T-helper 2 cell treated with Interferon-gamma antibody and Interleukin-4, amounts not matched to agents 5 μg/mL and 100 μg/mL, for 36 hours (primary cell): ENCODE results near the gene SLC13A5.
"Not testable (repeated sequence)": the region's sequence is repeated elsewhere in the genome, so short reads cannot be mapped to it uniquely, and the experiment has no call there.

Source experiments
- DNase-seq: peaks from one replicate; pipeline ENCODE4 v3.0.0; 2021; ENCODE audit warnings: low spot score
- H3K27ac Mint-ChIP-seq: one replicate; pipeline ENCODE4 v1.8.0; 2021; ENCODE audit warnings: mild to moderate bottlenecking, mixed read lengths
- H3K27me3 Mint-ChIP-seq: one replicate; pipeline ENCODE4 v1.8.0; 2021; ENCODE audit warnings: low read depth, mixed read lengths
- H3K36me3 Mint-ChIP-seq: one replicate; pipeline ENCODE4 v1.8.0; 2021; ENCODE audit warnings: low read depth, mixed read lengths
- H3K4me1 Mint-ChIP-seq: one replicate; pipeline ENCODE4 v1.8.0; 2021; ENCODE audit warnings: low read depth, mixed read lengths
- H3K4me3 Mint-ChIP-seq: one replicate; pipeline ENCODE4 v1.8.0; 2022; ENCODE audit warnings: mild to moderate bottlenecking, moderate library complexity, mixed read lengths
- H3K9me3 Mint-ChIP-seq: one replicate; pipeline ENCODE4 v1.8.0; 2021; ENCODE audit warnings: mixed read lengths

Gene SLC13A5

DNA sequence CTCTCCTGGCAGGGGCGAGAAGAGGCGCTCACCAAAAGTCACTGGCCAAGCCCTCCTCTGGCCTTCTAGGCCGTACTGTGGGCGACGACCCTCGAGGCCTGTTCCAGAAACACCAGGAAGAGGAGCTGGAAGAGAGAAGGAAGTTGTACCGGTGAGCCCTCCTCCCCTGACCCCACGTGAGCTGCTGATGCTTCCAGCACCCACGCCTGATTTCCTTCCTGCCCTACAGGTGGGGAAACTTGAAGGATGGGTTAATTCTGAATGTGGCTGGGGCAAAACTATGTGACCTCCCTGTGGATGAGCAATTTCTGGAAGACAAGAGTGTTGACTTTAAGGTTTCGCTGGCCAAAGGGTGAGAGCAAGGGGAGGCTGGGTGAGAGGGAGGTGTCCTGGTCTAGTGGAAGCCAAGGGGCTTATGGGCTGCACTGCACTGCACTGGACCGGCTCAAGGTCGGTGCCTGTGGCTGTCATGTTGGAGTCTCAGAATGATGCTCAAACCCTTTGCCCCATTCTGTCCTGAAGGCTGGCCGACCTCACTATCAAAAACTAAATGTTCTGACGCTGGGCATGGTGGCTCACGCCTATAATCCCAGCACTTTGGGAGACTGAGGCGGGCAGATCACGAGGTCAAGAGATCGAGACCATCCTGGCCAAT is 55.4 kb downstream of the SLC13A5 start:
- Mint-ChIP-seq H3K27me3 (peaks cover 45% of the 10 kb centered on the region), H3K27ac (no peak overlapping the region)

DNA sequence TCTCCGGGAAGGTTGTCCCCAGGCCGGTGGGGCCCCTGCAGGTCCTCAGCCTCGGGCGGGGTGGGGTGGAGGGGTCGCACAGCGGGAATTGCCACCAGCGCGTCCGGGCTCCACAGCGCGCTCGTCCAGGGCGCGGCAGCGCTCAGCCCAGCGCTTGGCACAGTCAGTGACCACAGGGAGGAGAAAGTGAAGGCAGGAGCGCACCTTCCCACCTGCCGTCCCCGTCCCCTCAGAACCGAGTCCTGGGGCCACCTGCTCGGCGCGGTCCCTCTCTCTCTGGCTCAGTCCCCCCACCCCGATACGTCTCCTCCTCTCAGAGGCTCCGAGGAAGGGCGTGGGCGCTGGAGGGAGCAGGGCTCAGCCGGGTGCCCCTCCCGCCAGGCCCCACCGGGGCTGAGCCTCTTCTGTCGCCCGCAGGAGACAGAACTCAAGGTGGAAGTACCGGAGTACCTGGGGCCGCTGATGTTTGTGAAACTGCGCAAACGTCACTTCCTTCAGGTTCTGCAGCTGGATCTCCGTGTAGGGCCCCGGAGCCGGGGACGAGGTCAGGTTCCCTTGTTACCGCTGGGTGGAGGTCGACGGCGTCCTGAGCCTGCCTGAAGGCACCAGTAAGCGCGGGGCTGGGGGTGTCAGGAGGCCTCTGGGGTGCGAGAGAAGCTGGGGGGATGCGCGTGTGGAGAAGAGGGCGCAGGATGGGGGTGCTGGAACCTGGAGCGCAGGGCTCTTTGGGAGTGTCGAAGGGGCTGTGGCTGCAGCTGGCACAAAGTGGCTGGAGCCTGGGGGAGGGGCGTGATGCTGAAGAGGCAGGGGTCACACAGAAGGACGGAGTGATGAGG is 56.2 kb downstream of the SLC13A5 start:
- Mint-ChIP-seq H3K4me3 (peak overlapping the region; percentile 90), H3K4me1 (peaks cover 62% of the 10 kb centered on the region)

More for the DNA sequence above, 55.4 kb downstream of the SLC13A5 start:
- peaks cover 6% of the 10 kb centered on the region for H3K36me3 Mint-ChIP-seq
- DNase-seq = no peak
- H3K9me3 Mint-ChIP-seq = no peaks in the 10 kb centered on the region
- peak overlapping the region; percentile 90 for H3K4me3 Mint-ChIP-seq
- H3K4me1 Mint-ChIP-seq = peaks cover 55% of the 10 kb centered on the region

DNA sequence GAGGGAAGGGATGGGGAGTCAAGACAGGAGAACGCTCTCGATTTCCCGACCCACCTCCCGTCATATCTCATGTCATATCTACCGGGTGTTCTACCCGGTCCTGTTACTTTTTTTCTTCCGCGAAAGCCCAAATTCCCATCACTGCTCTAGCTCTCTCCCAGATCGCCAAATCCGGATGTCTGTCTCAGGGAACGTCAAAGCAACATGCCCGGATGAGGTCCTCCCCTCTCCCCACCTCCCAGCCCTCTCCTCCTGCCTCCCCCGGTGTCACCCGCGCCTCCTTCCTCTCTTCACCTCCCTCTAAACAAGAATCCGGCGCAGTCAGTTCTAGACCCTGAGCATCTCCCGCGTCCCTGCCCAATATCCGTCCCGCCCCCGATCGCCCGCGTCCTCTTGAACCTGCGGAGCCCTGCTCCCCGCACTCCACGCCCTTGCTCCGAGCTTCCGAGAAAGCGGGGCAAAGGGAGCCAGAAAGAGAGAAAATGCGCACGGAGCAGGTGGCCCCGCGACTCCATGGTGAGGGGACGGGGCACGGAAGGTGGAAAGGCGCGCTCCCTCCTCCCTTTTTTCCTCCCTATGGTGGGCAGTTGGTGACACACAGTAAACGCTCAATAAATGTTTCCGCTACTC is 57.3 kb downstream of the SLC13A5 start:
- not testable (repeated sequence) for H3K9me3 Mint-ChIP-seq, H3K27ac Mint-ChIP-seq, DNase-seq, H3K36me3 Mint-ChIP-seq
- Mint-ChIP-seq H3K4me3 (peak overlapping the region; percentile 84), H3K4me1 (peaks cover 54% of the 10 kb centered on the region), H3K27me3 (peaks cover 39% of the 10 kb centered on the region)

More for the DNA sequence above, 56.2 kb downstream of the SLC13A5 start:
- not testable (repeated sequence) for H3K36me3 Mint-ChIP-seq, H3K27ac Mint-ChIP-seq, H3K9me3 Mint-ChIP-seq
- DNase-seq = peak; percentile 39
- peaks cover 46% of the 10 kb centered on the region for H3K27me3 Mint-ChIP-seq

DNA sequence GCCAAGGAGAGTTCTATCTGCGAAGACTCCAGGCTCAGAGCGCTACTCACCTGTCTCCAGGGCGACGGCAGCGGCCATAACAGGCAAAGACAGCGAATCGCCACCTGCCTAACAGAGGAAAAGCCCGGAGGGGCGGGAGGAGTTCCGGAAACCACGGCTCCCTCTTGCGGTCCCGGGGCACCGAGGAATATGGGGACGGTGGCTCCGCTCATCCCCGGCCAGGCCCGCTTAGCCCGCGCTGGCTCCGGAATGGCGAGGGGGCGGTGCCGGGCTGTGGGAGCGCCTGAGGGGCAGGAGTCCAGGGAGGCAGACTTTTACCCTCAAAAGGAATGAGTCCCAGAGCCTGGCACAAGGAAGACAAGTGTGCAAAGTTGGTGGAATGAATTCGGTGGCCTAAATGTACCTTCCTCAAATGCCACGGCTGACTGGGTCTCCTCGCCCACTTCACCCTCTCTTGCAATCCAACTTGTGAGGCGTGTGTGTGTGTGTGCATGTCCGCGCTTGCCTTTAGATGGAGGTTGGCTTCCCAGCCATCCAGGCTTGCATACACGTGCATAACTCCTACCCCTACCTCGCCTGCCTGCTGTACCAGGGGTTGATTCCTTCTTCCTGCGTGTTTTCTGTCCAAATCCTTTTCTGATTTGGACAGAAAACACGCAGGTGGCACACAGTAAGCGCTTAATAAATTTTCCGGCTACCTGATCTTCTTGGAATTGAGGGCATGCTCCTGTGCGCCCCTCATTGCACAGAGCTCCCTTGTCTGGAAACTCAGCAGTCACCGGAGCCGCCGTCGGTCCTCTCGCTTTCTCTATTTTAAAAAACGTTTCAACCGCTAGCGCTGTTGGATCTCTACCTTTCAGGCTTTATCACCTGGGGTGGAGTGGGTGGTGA is 58.1 kb downstream of the SLC13A5 start:
- Mint-ChIP-seq H3K36me3 (peaks cover 7% of the 10 kb centered on the region), H3K9me3 (no peaks in the 10 kb centered on the region), H3K4me3 (peak overlapping the region; percentile 84), H3K27ac (no peak overlapping the region), H3K27me3 (peaks cover 38% of the 10 kb centered on the region), H3K4me1 (peaks cover 52% of the 10 kb centered on the region)
- DNase-seq = no peak

DNA sequence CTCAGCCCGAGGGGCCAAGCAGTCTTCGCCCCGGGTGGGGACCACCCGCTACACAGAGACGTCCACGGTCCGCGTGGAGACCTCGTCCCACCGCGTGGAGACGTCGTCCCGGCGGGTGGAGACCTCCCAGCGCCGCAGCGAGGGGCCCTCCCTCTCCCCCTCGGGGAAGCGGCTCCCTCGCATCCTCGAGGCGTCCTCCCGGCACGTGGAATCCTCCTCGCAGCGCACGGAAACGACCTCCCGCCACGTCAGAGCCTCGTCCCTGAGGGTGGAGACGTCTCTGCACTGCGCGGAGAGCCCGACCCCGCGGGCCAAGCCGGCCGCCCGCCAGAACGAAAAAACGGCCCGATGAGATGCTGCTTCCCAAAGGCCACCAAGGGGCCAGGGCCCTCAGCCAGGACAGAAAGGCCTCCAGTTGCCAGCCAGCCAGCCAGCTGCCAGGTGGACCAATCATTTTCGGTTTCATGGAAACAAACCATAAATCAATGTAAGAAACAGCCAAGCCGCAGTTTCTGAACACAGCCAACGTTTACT is 61.2 kb downstream of the SLC13A5 start:
- Mint-ChIP-seq H3K27me3 (peaks cover 28% of the 10 kb centered on the region), H3K4me3 (peak overlapping the region; percentile 56), H3K36me3 (peaks cover 19% of the 10 kb centered on the region), H3K4me1 (peaks cover 53% of the 10 kb centered on the region), H3K9me3 (no peaks in the 10 kb centered on the region), H3K27ac (no peak overlapping the region)
- DNase-seq = no peak

DNA sequence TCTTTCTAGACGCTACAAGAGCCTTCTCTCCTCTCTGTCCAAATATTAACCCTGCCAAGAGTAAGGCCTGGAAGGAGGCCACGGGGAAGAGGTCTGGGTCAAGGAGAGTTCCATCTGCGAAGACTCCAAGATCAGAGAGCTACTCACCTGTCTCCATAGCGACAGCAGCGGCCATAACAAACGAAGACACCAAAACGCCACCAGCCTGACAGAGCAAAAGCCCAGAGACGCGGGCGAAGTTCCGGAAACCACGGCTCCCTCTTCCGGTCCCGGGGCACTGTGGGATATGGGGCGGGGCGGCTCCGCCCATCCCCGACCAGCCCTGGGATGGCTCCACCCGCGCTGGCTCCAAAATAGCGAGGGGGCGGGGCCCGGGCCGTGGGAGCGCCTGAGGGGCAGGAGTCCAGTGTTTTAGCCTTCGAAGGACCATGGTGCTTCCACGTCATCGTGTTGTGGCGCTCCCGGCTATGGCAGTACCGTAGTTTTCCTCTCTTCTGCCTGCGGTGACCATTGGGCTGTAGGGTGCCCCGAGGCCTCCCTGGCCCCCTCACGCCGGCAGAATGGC is 61.7 kb downstream of the SLC13A5 start, which contains the start of the genes C17orf100 and MED31:
C17orf100 (plus strand) TSS at position 409 of the 565 bp plus-strand sequence; CDS start at position 561, 152 bp downstream.
MED31 (minus strand) TSS at position 252 of the 565 bp plus-strand sequence; CDS start at position 175, 77 bp downstream.
- H3K4me1 Mint-ChIP-seq = peaks cover 55% of the 10 kb centered on the region
- H3K9me3 Mint-ChIP-seq = no peaks in the 10 kb centered on the region
- peak within 1 kb of the TSS; percentile 100 for H3K27ac Mint-ChIP-seq
- DNase-seq = peak; percentile 95
- H3K27me3 Mint-ChIP-seq = peaks cover 28% of the 10 kb centered on the region
- peak within 1 kb of the TSS; percentile 99 for H3K4me3 Mint-ChIP-seq
- H3K36me3 Mint-ChIP-seq = peaks cover 19% of the 10 kb centered on the region

DNA sequence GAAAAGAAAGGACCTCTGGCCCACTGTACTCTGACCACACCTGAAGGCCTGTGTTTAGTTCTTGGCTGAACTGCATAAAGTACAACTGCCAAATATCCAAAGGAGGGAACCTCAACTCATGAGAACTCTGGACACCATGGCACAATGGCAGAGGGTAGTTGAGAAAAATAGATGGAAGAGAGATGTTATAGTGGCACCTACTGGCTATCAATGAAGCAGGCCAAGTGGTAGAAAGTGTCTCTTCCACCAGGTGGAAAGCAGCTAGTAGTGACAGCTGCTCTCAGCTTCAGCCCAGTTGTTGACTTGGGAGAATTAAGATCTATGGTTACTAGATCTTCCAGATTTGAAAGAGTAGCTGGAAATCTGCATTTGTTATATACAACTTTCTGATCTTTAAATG is 65.0 kb downstream of the SLC13A5 start:
- H3K4me3 Mint-ChIP-seq = peak overlapping the region; percentile 16
- peaks cover 43% of the 10 kb centered on the region for H3K4me1 Mint-ChIP-seq
- peaks cover 37% of the 10 kb centered on the region for H3K36me3 Mint-ChIP-seq
- no peak overlapping the region for H3K27ac Mint-ChIP-seq
- H3K9me3 Mint-ChIP-seq = no peaks in the 10 kb centered on the region
- H3K27me3 Mint-ChIP-seq = peaks cover 5% of the 10 kb centered on the region
- no peak for DNase-seq

DNA sequence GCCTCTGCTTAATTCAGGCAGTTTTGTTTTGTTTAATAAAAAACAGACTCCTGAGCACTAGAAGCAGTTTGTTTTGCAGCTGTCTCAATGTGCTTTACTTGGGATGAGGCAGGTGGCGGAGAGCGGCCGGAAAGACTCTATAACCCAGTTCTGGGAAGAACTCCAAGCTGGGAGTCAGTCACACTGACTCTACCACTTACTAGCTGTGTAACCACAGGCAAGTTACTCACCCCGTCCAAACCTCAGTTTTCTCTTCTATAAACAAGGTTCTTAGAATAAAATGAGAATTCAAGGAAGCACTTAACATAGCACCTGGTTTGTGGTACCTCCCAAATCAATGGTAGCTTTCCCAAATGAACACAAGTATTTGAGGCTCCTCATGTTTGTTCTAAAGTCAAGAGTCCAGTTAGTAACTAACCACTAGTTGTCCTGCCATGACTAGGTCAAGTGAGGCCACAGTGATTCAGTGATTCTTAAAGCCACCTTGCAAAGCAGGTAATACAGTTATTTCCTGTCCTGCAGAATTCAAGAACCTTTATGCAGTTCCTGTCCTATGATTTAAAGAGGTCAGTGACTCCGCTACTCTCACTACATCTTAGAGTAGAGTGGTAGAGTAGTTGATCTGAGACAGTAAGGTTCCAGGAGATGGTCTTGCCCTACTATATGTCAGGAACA is 69.6 kb downstream of the SLC13A5 start:
- DNase-seq = no peak
- Mint-ChIP-seq H3K27ac (peak overlapping the region; percentile 32), H3K36me3 (peaks cover 41% of the 10 kb centered on the region), H3K9me3 (no peaks in the 10 kb centered on the region), H3K4me1 (peaks cover 41% of the 10 kb centered on the region), H3K4me3 (peak overlapping the region; percentile 16), H3K27me3 (no peaks in the 10 kb centered on the region)

DNA sequence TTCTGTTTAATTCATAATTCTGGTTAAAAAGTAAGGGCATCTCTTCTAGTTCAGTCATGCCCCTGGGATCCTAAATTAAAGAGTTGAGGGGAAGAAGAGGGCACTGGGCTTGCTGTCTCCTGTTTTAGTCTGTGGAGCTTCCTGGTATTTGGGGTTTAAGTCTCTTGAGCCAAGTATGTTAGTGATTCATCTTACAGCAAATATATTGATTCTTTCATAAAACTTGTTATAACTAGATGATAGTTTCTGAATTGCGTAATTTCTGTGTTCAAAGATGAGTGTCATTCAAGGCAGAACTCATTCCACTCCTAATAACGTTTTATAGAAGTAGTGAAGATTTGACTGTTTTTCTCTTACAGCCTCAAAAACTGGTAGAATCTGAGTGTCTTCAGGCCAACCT is 70.6 kb downstream of the SLC13A5 start:
- peaks cover 40% of the 10 kb centered on the region for H3K4me1 Mint-ChIP-seq
- no peak overlapping the region for H3K27ac Mint-ChIP-seq
- peaks cover 34% of the 10 kb centered on the region for H3K36me3 Mint-ChIP-seq
- H3K9me3 Mint-ChIP-seq = no peaks in the 10 kb centered on the region
- peak overlapping the region; percentile 74 for H3K4me3 Mint-ChIP-seq
- no peak for DNase-seq
- H3K27me3 Mint-ChIP-seq = no peaks in the 10 kb centered on the region

DNA sequence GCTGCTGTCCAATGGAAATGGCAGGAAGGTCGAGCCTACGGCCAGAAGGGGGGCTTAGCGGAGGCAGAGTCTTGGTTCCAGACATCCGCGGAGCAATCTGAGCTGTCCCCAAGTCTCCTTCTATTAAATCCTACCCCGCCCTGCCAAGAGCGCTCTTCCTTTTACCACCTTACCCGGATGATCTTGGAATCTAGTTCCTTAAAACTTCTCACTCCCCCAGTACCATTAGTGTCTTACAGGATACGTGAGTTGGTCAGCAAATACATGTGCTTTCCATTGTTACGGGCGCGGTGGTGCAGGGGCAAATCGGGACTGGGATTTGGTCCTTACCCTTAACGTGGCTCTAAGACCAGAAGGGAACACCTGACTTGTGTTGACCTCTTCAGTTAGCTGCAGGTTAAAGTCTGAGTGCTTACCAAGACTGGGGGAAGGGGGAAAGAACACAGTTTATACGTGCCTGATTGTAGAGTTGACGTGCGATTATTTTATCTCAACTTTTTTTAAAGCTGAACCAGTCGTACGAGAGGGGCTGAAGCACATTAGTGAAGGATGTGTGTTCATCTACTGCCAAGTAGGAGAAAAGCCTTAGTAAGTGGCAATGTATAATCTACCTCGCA is 71.8 kb downstream of the SLC13A5 start:
- DNase-seq = peak; percentile 17
- H3K4me1 Mint-ChIP-seq = peaks cover 36% of the 10 kb centered on the region
- peaks cover 34% of the 10 kb centered on the region for H3K36me3 Mint-ChIP-seq
- H3K27ac Mint-ChIP-seq = peak overlapping the region; percentile 94
- peak overlapping the region; percentile 96 for H3K4me3 Mint-ChIP-seq
- no peaks in the 10 kb centered on the region for H3K9me3 Mint-ChIP-seq
- no peaks in the 10 kb centered on the region for H3K27me3 Mint-ChIP-seq

DNA sequence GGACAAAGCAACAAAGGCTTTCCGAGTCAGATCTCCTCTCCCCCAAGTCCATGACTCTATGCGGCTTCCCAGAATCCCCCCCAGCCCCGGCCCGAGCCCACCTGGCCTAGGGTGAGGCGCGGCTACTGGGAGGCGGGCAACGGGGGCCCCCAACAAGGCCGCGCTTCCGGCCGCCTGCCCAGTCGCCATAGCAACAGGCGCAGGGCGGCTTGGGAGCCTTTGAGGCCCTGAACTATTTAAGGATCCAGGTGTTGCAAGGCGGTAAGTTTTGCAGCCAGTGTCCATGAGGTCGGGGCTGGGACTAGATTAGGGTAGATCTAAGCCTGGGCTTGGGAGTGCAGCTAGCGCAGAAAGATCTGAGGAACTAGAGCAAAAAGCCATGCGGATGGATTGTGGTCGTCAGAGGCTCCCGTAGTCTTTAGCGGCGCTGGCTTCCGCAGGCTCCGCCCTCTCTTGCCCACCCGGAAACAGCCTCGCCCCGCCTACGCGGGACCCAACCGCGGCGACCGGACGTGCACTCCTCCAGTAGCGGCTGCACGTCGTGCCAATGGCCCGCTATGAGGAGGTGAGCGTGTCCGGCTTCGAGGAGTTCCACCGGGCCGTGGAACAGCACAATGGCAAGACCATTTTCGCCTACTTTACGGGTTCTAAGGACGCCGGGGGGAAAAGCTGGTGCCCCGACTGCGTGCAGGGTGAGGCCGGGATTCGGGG is 72.5 kb downstream of the SLC13A5 start, which contains the start of the genes KIAA0753 and TXNDC17:
KIAA0753 (minus strand) TSS at position 176 of the 711 bp plus-strand sequence. CDS start 5,608 bp downstream, outside the sequence.
TXNDC17 (plus strand) TSS at position 525 of the 711 bp plus-strand sequence; CDS start at position 548, 23 bp downstream.
- H3K9me3 Mint-ChIP-seq = no peaks in the 10 kb centered on the region
- H3K4me3 Mint-ChIP-seq = peak within 1 kb of the TSS; percentile 96
- peak within 1 kb of the TSS; percentile 94 for H3K27ac Mint-ChIP-seq
- peaks cover 34% of the 10 kb centered on the region for H3K36me3 Mint-ChIP-seq
- peaks cover 33% of the 10 kb centered on the region for H3K4me1 Mint-ChIP-seq
- peak; percentile 96 for DNase-seq
- no peaks in the 10 kb centered on the region for H3K27me3 Mint-ChIP-seq
